HFFc6 (cell line): ENCODE results near the gene MNAT1. TPM values are rescaled to one million over a fixed set of nuclear protein-coding genes. Genes with fewer than 3 reads are reported as not detected.
"Not testable (repeated sequence)": the region's sequence is repeated elsewhere in the genome, so short reads cannot be mapped to it uniquely, and the experiment has no call there.

Experiments used
- DNase-seq: peaks from one replicate; pipeline ENCODE4 v3.0.0-alpha.2; 2018
- H3K27ac Mint-ChIP-seq: 2 replicates; pipeline ENCODE4 v1.8.0; 2020; ENCODE audit warnings: mild to moderate bottlenecking, mixed read lengths
- H3K27me3 Mint-ChIP-seq: 2 replicates; pipeline ENCODE4 v1.8.0; 2021; ENCODE audit warnings: mild to moderate bottlenecking, moderate library complexity, mixed read lengths; ENCODE audit not compliant: insufficient read depth
- H3K36me3 Mint-ChIP-seq: 2 replicates; pipeline ENCODE4 v1.8.0; 2021; ENCODE audit warnings: low read depth, mixed read lengths
- H3K4me1 Mint-ChIP-seq: 2 replicates; pipeline ENCODE4 v1.8.0; 2020; ENCODE audit warnings: low read depth, mixed read lengths
- H3K4me3 Mint-ChIP-seq: 2 replicates; pipeline ENCODE4 v1.8.0; 2020; ENCODE audit warnings: mild to moderate bottlenecking, moderate library complexity, mixed read lengths
- H3K9me3 Mint-ChIP-seq: 2 replicates; pipeline ENCODE4 v1.8.0; 2020; ENCODE audit warnings: mild to moderate bottlenecking, mixed read lengths
- CTCF ChIP-seq: fragments of 200-600 bp; sonication (generic); IDR thresholded peaks from 2 replicates; pipeline ENCODE4 v1.5.0; 2021; ENCODE audit warnings: antibody characterized with exemption, mild to moderate bottlenecking
- total RNA-seq, 6 experiments: library from RNA; stranded (reverse); fragmentation: NEBNext Ultra II Directional; extraction: Animal tissue kit (Norgen Biotek cat#: 25700); gene quantifications; 2 replicates in 1 of 6; 3 replicates in 5 of 6; pipeline ENCODE4 v1.2.3, GENCODE V29; 2021

Gene MNAT1
- total RNA-seq, 6 experiments from 2014 or later = 55.8 to 69.4 (median 58.7) TPM

DNA sequence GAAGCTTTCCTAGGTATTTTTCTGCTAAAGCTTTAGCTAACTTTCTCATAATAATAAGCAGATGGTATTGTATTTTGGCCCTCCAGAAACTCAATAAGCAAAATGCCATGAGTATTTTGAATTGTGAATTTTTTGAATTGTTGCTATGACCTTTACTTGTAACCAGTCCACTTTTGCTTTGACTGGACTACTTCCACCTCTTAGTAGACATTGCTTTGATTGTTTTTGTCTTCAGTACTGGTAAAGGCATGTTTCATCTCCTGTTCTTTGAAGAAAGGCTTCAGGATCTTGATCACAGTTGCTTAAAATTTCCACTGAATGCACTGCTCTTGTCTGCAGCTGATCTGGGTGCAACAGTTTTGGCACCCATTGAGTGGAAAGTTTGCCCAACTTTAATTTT, 144.0 kb downstream of the MNAT1 start:
- Mint-ChIP-seq H3K4me3 (no peak overlapping the region), H3K27ac (no peak overlapping the region; the same call in 1 of the 2 replicates), H3K4me1 (peaks cover 11% of the 10 kb centered on the region), H3K36me3 (peaks cover 17% of the 10 kb centered on the region), H3K27me3 (no peaks in the 10 kb centered on the region), H3K9me3 (peaks cover 14% of the 10 kb centered on the region)
- no peak for DNase-seq
- no peak for TF ChIP-seq CTCF

GRCh38 chr14:60882219-60882618, 147.7 kb downstream of the MNAT1 start:
- DNase-seq = no peak
- Mint-ChIP-seq H3K4me3 (no peak overlapping the region), H3K4me1 (peaks cover 11% of the 10 kb centered on the region), H3K27ac (no peak overlapping the region), H3K27me3 (no peaks in the 10 kb centered on the region), H3K36me3 (peaks cover 52% of the 10 kb centered on the region), H3K9me3 (peaks cover 30% of the 10 kb centered on the region)
- TF ChIP-seq CTCF = no peak

- Mint-ChIP-seq H3K4me3 (no peak overlapping the region), H3K27me3 (no peaks in the 10 kb centered on the region), H3K36me3 (peaks cover 57% of the 10 kb centered on the region), H3K27ac (no peak overlapping the region), H3K9me3 (peaks cover 30% of the 10 kb centered on the region), H3K4me1 (peaks cover 2% of the 10 kb centered on the region)
- no peak for TF ChIP-seq CTCF
- no peak for DNase-seq
Observed at GRCh38 chr14:60884134-60884533, 149.6 kb downstream of the MNAT1 start.

DNA sequence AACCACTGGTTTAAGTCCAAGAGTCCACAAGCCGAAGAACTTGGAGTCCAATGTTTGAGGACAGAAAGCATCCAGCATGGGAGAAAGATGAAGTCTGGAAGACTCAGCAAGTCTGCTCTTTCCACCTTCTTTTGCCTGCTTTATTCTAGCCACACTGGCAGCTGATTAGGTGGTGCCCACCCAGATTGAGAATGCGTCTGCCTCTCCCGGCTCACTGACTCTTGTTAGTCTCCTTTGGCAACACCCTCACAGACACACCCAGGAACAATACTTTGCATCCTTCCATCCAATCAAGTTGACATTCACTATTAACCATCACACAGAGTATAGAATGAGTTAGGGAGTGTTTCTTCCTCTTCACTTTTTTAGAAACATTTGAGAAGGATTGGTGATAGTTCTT, 156.1 kb downstream of the MNAT1 start:
- DNase-seq, H3K4me3 Mint-ChIP-seq, H3K27me3 Mint-ChIP-seq, H3K27ac Mint-ChIP-seq, H3K9me3 Mint-ChIP-seq: not testable (repeated sequence)
- Mint-ChIP-seq H3K4me1 (peaks cover 18% of the 10 kb centered on the region), H3K36me3 (peaks cover 19% of the 10 kb centered on the region)

DNA sequence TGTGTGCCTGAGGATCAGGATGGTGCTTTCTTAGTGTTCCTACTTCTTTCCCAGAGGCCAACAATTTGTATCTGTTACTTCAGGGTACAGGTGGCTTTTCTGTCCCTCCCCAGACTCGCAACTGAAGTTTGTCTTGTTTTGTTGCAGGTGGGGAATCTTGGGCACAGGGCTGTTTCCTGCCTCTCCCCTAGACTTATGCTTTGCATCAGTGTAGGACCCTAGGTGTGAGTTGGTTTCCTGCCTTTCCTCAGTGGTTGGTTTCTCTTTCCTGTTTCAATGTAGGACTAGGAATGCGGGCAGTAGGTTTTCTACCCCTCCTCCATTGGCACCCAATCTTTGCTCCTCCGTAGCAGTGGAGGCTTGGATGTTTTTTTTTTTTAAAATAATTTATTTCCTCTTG, 159.3 kb downstream of the MNAT1 start:
- Mint-ChIP-seq H3K27me3 (peaks cover 2% of the 10 kb centered on the region; the same call in 1 of the 2 replicates), H3K36me3 (no peaks in the 10 kb centered on the region; the same call in 1 of the 2 replicates), H3K9me3 (no peaks in the 10 kb centered on the region), H3K27ac (no peak overlapping the region), H3K4me1 (peaks cover 18% of the 10 kb centered on the region), H3K4me3 (no peak overlapping the region)
- TF ChIP-seq CTCF = no peak
- no peak for DNase-seq

DNA sequence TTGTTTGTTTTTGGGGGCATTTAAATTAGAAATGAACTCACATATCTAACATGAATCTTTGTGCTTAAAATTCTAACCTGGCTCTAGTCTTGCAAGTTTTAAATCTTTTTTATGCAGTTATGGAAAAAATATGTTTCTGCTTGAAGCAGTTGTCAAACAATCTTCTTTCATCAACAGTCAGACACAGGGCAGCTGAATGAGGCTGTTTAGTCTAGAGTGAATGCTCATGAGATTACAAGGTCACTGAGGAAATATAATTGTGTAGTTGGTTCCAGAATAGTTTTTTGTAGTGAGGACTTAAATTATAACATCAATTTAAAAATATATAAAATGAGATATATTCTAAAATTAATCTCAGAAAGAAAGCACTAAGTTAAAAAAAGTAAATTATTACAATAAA, 169.8 kb downstream of the MNAT1 start:
- Mint-ChIP-seq H3K4me1 (peaks cover 14% of the 10 kb centered on the region), H3K9me3 (no peaks in the 10 kb centered on the region), H3K27ac (no peak overlapping the region), H3K27me3 (no peaks in the 10 kb centered on the region), H3K36me3 (peaks cover 5% of the 10 kb centered on the region; the same call in 1 of the 2 replicates), H3K4me3 (no peak overlapping the region)
- no peak for TF ChIP-seq CTCF
- DNase-seq = no peak
